NAMALWA (cell line): ENCODE data around the gene CDH12.

Source experiments
- DNase-seq: peaks from one replicate; pipeline ENCODE4 v3.0.0-alpha.2; 2015; ENCODE audit warnings: low spot score

The CDH12 gene

GRCh38 chr5:21820527-21820926, 1032.6 kb downstream of the CDH12 start:
- no peak for DNase-seq

- no peak for DNase-seq
Observed at GRCh38 chr5:21818370-21818720, 1034.8 kb downstream of the CDH12 start.

- DNase-seq, result peak; percentile 29
Observed at GRCh38 chr5:21817668-21818369, 1035.3 kb downstream of the CDH12 start.

GRCh38 chr5:21810737-21811316, 1042.3 kb downstream of the CDH12 start:
- peak; percentile 50 for DNase-seq

GRCh38 chr5:21809611-21810010, 1043.5 kb downstream of the CDH12 start:
- no peak for DNase-seq

GRCh38 chr5:21807953-21808352, 1045.2 kb downstream of the CDH12 start:
- no peak for DNase-seq

- no peak for DNase-seq
Observed at GRCh38 chr5:21806943-21807342, 1046.2 kb downstream of the CDH12 start.

GRCh38 chr5:21806271-21806670, 1046.9 kb downstream of the CDH12 start:
- no peak for DNase-seq

GRCh38 chr5:21802869-21803490, 1050.2 kb downstream of the CDH12 start:
- DNase-seq, result peak; percentile 57

GRCh38 chr5:21802100-21802499, 1051.0 kb downstream of the CDH12 start:
- no peak for DNase-seq

- DNase-seq, result no peak
Observed at GRCh38 chr5:21792748-21793147, 1060.4 kb downstream of the CDH12 start.

- DNase-seq, result no peak
Observed at GRCh38 chr5:21791304-21791703, 1061.8 kb downstream of the CDH12 start.

GRCh38 chr5:21784487-21784886, 1068.7 kb downstream of the CDH12 start:
- DNase-seq, result no peak

GRCh38 chr5:21783074-21783679, 1070.0 kb downstream of the CDH12 start:
- DNase-seq, result no peak

- no peak for DNase-seq
Observed at GRCh38 chr5:21776466-21776865, 1076.7 kb downstream of the CDH12 start.

- no peak for DNase-seq
Observed at GRCh38 chr5:21774801-21775200, 1078.3 kb downstream of the CDH12 start.

- DNase-seq, result no peak
Observed at GRCh38 chr5:21774281-21774680, 1078.9 kb downstream of the CDH12 start.

GRCh38 chr5:21773456-21773855, 1079.7 kb downstream of the CDH12 start:
- DNase-seq, result no peak

GRCh38 chr5:21765406-21765805, 1087.7 kb downstream of the CDH12 start:
- no peak for DNase-seq

GRCh38 chr5:21739096-21739495, 1114.0 kb downstream of the CDH12 start:
- DNase-seq, result no peak

GRCh38 chr5:21723500-21723899, 1129.6 kb downstream of the CDH12 start:
- DNase-seq, result no peak

- DNase-seq, result peak; percentile 7
Observed at GRCh38 chr5:21711866-21712758, 1141.0 kb downstream of the CDH12 start.
